ENCODE results near the gene OXSR1.

Gene OXSR1

GRCh38 chr3:38164952-38165721 is at the start of gene OXSR1:
Gene OXSR1 (plus strand): TSS chr3:38165537. CDS start chr3:38165877, 340 bp downstream.
- peak; percentile 98 for DNase-seq

- DNase-seq, result peak; percentile 46
These were observed 49.5 kb upstream of the OXSR1 start for GRCh38 chr3:38115645-38116427.

- DNase-seq, result no peak
These were observed 48.7 kb upstream of the OXSR1 start for GRCh38 chr3:38116471-38117162.

GRCh38 chr3:38117163-38117716 is 48.1 kb upstream of the OXSR1 start:
- DNase-seq, result no peak

- peak; percentile 87 for DNase-seq
These were observed 47.5 kb upstream of the OXSR1 start for GRCh38 chr3:38117748-38118420.

- no peak for DNase-seq
These were observed 46.7 kb upstream of the OXSR1 start for GRCh38 chr3:38118421-38119247.

- DNase-seq, result no peak
These were observed 46.1 kb upstream of the OXSR1 start for GRCh38 chr3:38119248-38119544.

- DNase-seq, result no peak
These were observed 45.3 kb upstream of the OXSR1 start for GRCh38 chr3:38119821-38120692.

GRCh38 chr3:38120693-38121450 is 44.5 kb upstream of the OXSR1 start:
- DNase-seq, result no peak

- no peak for DNase-seq
These were observed 43.9 kb upstream of the OXSR1 start for GRCh38 chr3:38121451-38121831.

GRCh38 chr3:38121832-38122461 is 43.4 kb upstream of the OXSR1 start:
- DNase-seq, result peak; percentile 43

- peak; percentile 36 for DNase-seq
These were observed 42.5 kb upstream of the OXSR1 start for GRCh38 chr3:38122712-38123290.

GRCh38 chr3:38124324-38125122 is 40.8 kb upstream of the OXSR1 start:
- DNase-seq, result peak; percentile 34

- peak; percentile 41 for DNase-seq
These were observed 39.8 kb upstream of the OXSR1 start for GRCh38 chr3:38125305-38126120.

GRCh38 chr3:38126121-38126892 is 39.0 kb upstream of the OXSR1 start:
- DNase-seq, result peak; percentile 38

GRCh38 chr3:38127611-38128302 is 37.6 kb upstream of the OXSR1 start:
- DNase-seq, result no peak
